NT2/D1 (cell line): ENCODE results near the gene WASF2.

Experiments used
- DNase-seq: peaks from one replicate; pipeline ENCODE4 v3.0.0-alpha.2; 2011; ENCODE audit warnings: low read depth, low spot score
- H3K27me3 ChIP-seq: 2 replicates; pipeline ENCODE4 v1.6.0; 2011; ENCODE audit warnings: mild to moderate bottlenecking; ENCODE audit not compliant: insufficient read length, insufficient read depth
- H3K36me3 ChIP-seq: 2 replicates; pipeline ENCODE4 v1.6.1; 2011; ENCODE audit warnings: mild to moderate bottlenecking, low read length, mixed read lengths; ENCODE audit not compliant: insufficient read depth, insufficient read length
- H3K4me1 ChIP-seq: 2 replicates; pipeline ENCODE4 v1.5.1; 2011; ENCODE audit not compliant: insufficient read depth, insufficient read length
- H3K4me3 ChIP-seq: 2 replicates; pipeline ENCODE4 v1.5.1; 2011; ENCODE audit warnings: low read depth; ENCODE audit not compliant: insufficient read length
- H3K9ac ChIP-seq: 2 replicates; pipeline ENCODE4 v1.6.0; 2011; ENCODE audit warnings: low read depth; ENCODE audit not compliant: insufficient read length
- H3K9me3 ChIP-seq: 2 replicates; pipeline ENCODE4 v1.5.1; 2011; ENCODE audit warnings: mild to moderate bottlenecking, low read length; ENCODE audit not compliant: insufficient read depth
- SUZ12 ChIP-seq: IDR thresholded peaks from 2 replicates; pipeline ENCODE4 v1.6.1; 2011; ENCODE audit not compliant: insufficient read length, insufficient read depth; ENCODE audit errors: extremely low read depth
- YY1 ChIP-seq: IDR thresholded peaks from 2 replicates; pipeline ENCODE4 v1.6.1; 2011; ENCODE audit not compliant: insufficient read length, insufficient read depth
- ZNF274 ChIP-seq: IDR thresholded peaks from 2 replicates; pipeline ENCODE4 v1.6.1; 2011; ENCODE audit warnings: mild to moderate bottlenecking, low read depth, low read length

Gene WASF2

DNA sequence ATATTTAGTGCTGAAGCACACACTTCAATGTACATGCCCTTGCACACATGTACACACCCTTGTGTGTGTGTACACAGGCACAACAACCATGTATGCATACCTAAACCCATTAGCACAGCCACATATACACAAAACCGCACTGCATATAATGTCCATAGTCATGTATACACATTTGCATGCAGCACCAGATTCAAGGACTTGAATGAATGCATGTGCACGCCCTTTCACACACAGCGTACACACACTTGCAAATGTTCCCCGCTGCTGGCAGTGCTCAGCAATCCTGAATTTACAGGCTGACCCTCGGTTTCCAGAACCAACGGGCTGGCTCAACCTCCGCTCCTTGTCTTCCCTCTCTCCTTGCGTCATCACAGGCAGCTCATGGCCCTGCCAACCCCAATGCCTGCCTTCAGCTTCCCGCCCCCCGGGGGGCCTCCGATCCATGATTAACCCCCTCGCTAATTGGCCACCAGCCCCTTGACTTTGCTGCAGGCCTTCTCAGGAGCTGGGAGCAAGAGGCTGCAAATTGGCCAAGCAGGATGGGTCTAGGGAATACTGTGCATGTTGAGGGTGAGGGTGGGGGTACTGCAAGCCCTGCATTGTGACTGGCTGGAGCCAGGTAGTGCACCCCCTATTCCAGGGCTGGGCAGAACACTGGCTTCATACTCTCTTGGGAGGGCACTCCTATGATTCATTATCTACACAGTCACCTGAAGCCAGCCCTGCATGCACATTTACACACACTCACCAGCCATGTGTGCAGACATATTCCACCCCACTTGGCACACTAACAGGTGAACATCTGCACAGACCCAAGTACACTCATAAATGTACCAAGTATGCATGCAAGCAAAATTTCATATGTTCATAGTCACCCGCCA lies 89.6 kb downstream of the WASF2 start:
- Histone ChIP-seq H3K4me3 (no peak overlapping the region), H3K27me3 (no peaks in the 10 kb centered on the region), H3K9me3 (no peaks in the 10 kb centered on the region), H3K4me1 (peaks cover 57% of the 10 kb centered on the region), H3K36me3 (peaks cover 6% of the 10 kb centered on the region), H3K9ac (no peak overlapping the region)
- DNase-seq: no peak
- TF ChIP-seq ZNF274 (no peak), YY1 (no peak), SUZ12 (no peak)

- Histone ChIP-seq H3K4me3 (no peak overlapping the region), H3K9me3 (no peaks in the 10 kb centered on the region), H3K9ac (peak overlapping the region; percentile 37), H3K4me1 (peaks cover 53% of the 10 kb centered on the region), H3K36me3 (peaks cover 11% of the 10 kb centered on the region), H3K27me3 (no peaks in the 10 kb centered on the region)
- DNase-seq: no peak
- no peak for TF ChIP-seq ZNF274
- no peak for TF ChIP-seq YY1
- TF ChIP-seq SUZ12: no peak
These were observed 90.5 kb downstream of the WASF2 start for GRCh38 chr1:27399251-27400025.

GRCh38 chr1:27398405-27399149 lies 91.4 kb downstream of the WASF2 start:
- Histone ChIP-seq H3K9me3 (no peaks in the 10 kb centered on the region), H3K27me3 (no peaks in the 10 kb centered on the region), H3K36me3 (peaks cover 13% of the 10 kb centered on the region), H3K4me1 (peaks cover 55% of the 10 kb centered on the region), H3K9ac (peak overlapping the region; percentile 37), H3K4me3 (no peak overlapping the region)
- DNase-seq: no peak
- TF ChIP-seq YY1 (no peak), ZNF274 (no peak)

- TF ChIP-seq SUZ12 (no peak), ZNF274 (no peak), YY1 (no peak)
- Histone ChIP-seq H3K9me3 (no peaks in the 10 kb centered on the region), H3K9ac (no peak overlapping the region), H3K36me3 (peaks cover 13% of the 10 kb centered on the region), H3K4me3 (no peak overlapping the region), H3K27me3 (no peaks in the 10 kb centered on the region), H3K4me1 (peaks cover 52% of the 10 kb centered on the region)
- no peak for DNase-seq
These were observed 92.2 kb downstream of the WASF2 start for GRCh38 chr1:27397749-27398148.

DNA sequence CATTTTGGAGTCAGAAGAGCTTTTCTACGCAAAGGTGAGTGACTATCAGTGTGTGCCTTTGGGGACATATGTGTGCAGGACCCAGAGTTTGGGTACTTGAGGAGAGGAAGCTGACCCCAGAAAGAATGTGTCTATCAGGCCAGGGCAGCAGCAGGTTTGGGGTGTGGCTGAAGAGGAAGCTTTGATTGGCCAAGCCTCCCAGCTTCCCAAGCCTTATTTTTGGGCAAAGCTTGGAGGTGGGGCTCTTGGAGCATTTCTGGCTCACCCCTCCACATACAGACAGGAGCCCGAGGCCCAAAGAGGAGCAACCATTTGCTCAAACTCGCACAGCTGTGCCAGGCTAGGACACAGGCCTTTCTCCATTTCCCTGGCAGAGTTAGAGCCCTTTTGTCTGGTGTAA lies 92.9 kb downstream of the WASF2 start:
- TF ChIP-seq ZNF274 (no peak), SUZ12 (no peak), YY1 (no peak)
- DNase-seq: no peak

GRCh38 chr1:27395441-27396195 lies 94.3 kb downstream of the WASF2 start:
- Histone ChIP-seq H3K4me3 (no peak overlapping the region), H3K4me1 (peaks cover 56% of the 10 kb centered on the region), H3K9ac (peak overlapping the region; percentile 43), H3K27me3 (peaks cover 7% of the 10 kb centered on the region), H3K36me3 (peaks cover 13% of the 10 kb centered on the region), H3K9me3 (no peaks in the 10 kb centered on the region)
- DNase-seq: no peak
- TF ChIP-seq YY1: no peak
- no peak for TF ChIP-seq ZNF274
- no peak for TF ChIP-seq SUZ12

More for the DNA sequence above, 92.9 kb downstream of the WASF2 start:
- peaks cover 47% of the 10 kb centered on the region for H3K4me1 ChIP-seq
- peaks cover 13% of the 10 kb centered on the region for H3K36me3 ChIP-seq
- no peak overlapping the region for H3K4me3 ChIP-seq
- H3K27me3 ChIP-seq: no peaks in the 10 kb centered on the region
- no peak overlapping the region for H3K9ac ChIP-seq
- H3K9me3 ChIP-seq: no peaks in the 10 kb centered on the region
